ENCODE data around the gene RAB28. TPM values are rescaled to one million over a fixed set of nuclear protein-coding genes. Genes with fewer than 3 reads are reported as not detected.

Gene RAB28
- total RNA-seq, 1 experiment from 2014 or later, result 19.8 TPM

GRCh38 chr4:13461191-13461905 is 22.8 kb downstream of the RAB28 start:
- Mint-ChIP-seq H3K27me3 (ENCODE audit: low read depth) (no peaks in the 10 kb centered on the region), H3K4me3 (no peak overlapping the region), H3K27ac (no peak overlapping the region), H3K4me1 (peaks cover 7 to 11% of the 10 kb centered on the region in 2 experiments; a peak in 3 of 4 replicates), H3K9me3 (no peaks in the 10 kb centered on the region), H3K36me3 (ENCODE audit: insufficient read depth in 1 of 3, low read depth in 3 of 3) (peaks cover 3 to 9% (median 9%) of the 10 kb centered on the region in 3 experiments; a peak in 5 of 7 replicates)
- Histone ChIP-seq H3K14ac (ENCODE audit: insufficient read depth, low read length) (no peak overlapping the region), H3K4ac (ENCODE audit: low read depth, low read length) (no peak overlapping the region), H4K20me1 (ENCODE audit: control insufficient read depth, insufficient read depth, insufficient read length) (no peaks in the 10 kb centered on the region), H2BK120ac (ENCODE audit: low read depth, low read length, poor library complexity, severe bottlenecking) (no peak overlapping the region), H4K8ac (replicated peaks; ENCODE audit: insufficient read length, low read depth, low read length) (no peak overlapping the region), H2BK20ac (ENCODE audit: low read depth, low read length, poor library complexity, severe bottlenecking) (no peak overlapping the region), H3K4me1 (ENCODE audit: insufficient read depth, low read length) (no peaks in the 10 kb centered on the region), H2AK5ac (ENCODE audit: insufficient read length, low read length) (no peak overlapping the region), H3T11ph (ENCODE audit: low read length) (no peak overlapping the region), H3K79me2 (ENCODE audit: insufficient read depth, low read length) (no peaks in the 10 kb centered on the region; the same call in 1 of the 2 replicates), H2BK15ac (ENCODE audit: low read depth, low read length) (no peak overlapping the region), H3K27ac (ENCODE audit: insufficient read length, low read depth, low read length) (no peak overlapping the region), H4K91ac (ENCODE audit: insufficient read length, low read depth, low read length) (no peak overlapping the region), H2BK5ac (ENCODE audit: insufficient read length, low read length) (no peak overlapping the region), H3K79me1 (ENCODE audit: insufficient read depth, low read depth, low read length, poor library complexity, severe bottlenecking) (no peaks in the 10 kb centered on the region), H4K5ac (ENCODE audit: insufficient read length, low read depth, low read length) (no peak overlapping the region), H3K18ac (ENCODE audit: insufficient read length, low read depth, low read length) (no peak overlapping the region), H2BK12ac (ENCODE audit: insufficient read length, low read depth, low read length) (no peak overlapping the region), H3K4me2 (ENCODE audit: insufficient read depth, insufficient read length, low read length) (no peak overlapping the region), H3K23ac (ENCODE audit: insufficient read length, low read depth, low read length) (no peak overlapping the region), H3K27me3 (ENCODE audit: insufficient read depth, low read length) (no peaks in the 10 kb centered on the region), H3K9ac (ENCODE audit: extremely low read depth, insufficient read length, low read length) (no peak overlapping the region), H3K9me3 (ENCODE audit: control insufficient read depth, low read depth, low read length) (no peaks in the 10 kb centered on the region), H2AFZ (ENCODE audit: low read length) (no peak overlapping the region), H3K23me2 (ENCODE audit: insufficient read length, low read depth, low read length, poor library complexity, severe bottlenecking) (no peaks in the 10 kb centered on the region), H3K56ac (ENCODE audit: insufficient read length, low read depth, low read length) (no peak overlapping the region)
- no peak for DNase-seq
- TF ChIP-seq CTCF (conservative IDR thresholded peaks at IDR 0.05), result no peak
- WGBS (ENCODE audit: extremely low coverage, insufficient read length, low lambda C conversion rate), result no CpG with 5 or more reads among the region's 6 CpGs
